ENCODE results near the gene CDX2.

Gene CDX2

GRCh38 chr13:27978301-27978968 is 9.3 kb upstream of the CDX2 start:
- no peak for DNase-seq

GRCh38 chr13:27977476-27978300 is 8.6 kb upstream of the CDX2 start:
- DNase-seq, result no peak

GRCh38 chr13:27976362-27977091 is 7.4 kb upstream of the CDX2 start:
- peak; percentile 47 for DNase-seq

GRCh38 chr13:27975564-27976361 is 6.6 kb upstream of the CDX2 start:
- peak; percentile 50 for DNase-seq

GRCh38 chr13:27973961-27974662 is 5.0 kb upstream of the CDX2 start:
- peak; percentile 17 for DNase-seq

DNA sequence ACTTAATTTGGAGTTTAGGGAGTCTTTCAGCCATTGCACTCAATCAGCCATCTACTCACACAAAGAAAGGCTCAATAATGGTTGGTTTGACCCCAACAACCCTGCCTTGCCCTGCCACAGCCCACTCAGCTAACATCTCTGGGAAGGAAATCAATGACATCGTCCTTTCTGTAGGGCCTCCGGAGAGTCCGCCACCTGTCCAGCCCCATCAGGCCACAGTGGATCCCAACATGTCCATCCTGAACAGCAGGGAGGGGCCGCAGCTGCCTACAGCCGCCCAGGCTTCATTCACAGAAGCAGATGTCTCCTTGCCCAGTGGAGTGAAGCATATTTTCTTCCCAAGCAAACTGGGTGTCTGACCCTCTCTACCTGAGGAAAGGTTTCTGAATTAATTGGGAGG is 4.2 kb upstream of the CDX2 start:
- peak; percentile 7 for DNase-seq

DNA sequence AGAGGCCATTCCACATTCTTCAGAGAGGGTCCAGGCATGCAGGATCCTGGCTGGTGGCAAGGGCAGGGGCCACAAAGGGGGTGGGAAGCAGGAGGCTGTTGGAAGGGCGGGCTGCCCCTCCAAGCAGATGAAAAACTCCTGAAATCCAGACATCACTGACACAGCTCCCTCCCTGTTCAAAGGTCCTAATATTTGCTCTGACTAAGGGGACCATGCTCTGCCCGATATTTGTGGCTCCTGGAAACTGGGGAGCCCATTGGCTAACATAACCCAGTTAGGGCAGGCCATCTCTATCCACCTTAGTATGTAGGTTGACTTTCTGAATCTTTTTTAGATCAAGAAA is 3.3 kb upstream of the CDX2 start:
- DNase-seq, result peak; percentile 21

DNA sequence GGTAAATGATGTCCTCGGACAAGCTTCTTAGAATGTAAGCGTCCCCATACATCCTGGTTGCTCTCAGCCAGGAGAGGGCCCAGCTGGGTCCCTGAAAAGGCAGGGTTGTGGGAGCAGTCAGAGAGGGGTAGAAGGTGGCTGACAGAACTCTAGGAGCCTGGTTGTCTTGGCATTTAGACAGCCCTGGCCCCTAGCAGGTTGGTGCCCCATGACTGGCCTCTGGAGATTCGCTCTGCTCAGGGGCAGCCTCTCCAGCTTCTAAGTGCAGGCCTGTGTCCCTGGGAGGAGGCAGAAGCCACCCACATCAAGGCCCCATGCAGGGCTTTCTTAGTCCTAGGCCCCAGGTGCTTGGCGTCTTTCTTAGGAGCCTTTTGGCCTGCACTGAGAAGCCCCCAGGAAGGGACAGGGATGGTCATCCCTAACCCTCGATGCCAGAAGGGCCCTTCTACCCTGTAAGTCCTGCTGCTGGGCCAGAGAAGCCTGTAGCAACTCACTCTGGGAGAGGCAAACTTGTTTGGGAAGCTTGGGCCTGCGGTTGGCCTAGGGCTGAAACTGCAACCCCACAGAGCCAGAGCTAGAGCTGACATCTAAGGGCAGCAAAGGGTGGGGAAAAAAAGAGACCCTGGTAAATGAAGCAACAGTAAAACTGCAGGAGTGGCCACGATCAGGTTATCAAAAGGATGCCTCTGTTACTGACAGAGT is 2.8 kb upstream of the CDX2 start:
- no peak for DNase-seq

GRCh38 chr13:27971236-27971645 is 2.1 kb upstream of the CDX2 start:
- DNase-seq, result peak; percentile 33

GRCh38 chr13:27970382-27971235 is 1.5 kb upstream of the CDX2 start:
- DNase-seq, result peak; percentile 50

DNA sequence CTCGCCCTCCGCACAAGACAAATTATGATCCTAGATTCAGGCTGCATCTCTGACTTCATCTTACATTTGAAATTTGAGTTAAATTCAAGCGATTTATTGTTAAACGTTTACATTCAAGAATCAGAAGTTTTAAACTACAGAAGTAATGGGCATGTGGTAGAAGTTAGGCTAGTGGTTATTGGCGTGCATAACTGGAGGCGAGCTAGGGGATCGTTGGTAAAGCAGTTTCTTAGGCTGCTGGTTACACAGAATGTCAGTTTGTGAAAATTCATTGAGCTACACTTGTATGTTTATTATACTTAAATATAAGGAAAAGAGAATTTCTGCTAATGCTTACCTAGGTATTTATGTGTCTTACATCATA is 733 bp upstream of the CDX2 start:
- peak; percentile 21 for DNase-seq

GRCh38 chr13:27968316-27969081 is 616 bp downstream of the CDX2 start:
- no peak for DNase-seq

DNA sequence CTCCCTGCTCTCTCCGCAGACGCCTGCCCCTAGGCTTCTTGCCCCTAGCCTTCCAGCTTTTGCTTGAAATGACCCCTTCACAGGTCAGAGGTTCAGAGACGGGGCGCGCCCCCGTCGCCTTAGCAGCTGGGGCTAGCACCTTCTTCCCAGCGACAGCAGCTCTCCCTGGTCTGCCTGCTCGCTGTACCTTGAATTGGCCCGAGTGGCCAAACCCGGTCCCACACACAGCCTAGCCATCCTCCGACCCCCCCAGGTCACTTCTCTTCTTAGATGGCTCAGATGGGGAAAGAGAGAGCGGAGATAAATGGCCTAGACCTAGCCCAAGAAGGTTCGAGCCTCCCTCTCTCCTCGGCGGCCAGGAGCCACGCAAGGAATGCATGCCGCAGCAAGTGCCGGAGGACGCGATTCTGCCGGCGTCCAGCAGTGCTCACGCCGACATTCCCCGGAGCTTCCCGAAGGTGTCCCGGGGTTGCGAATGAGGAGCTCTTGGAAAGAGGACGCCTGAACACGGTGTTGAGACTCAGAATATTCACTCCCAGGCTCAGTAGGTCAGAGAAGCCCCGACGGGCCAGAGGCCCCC is 1.3 kb downstream of the CDX2 start:
- DNase-seq, result peak; percentile 55

DNA sequence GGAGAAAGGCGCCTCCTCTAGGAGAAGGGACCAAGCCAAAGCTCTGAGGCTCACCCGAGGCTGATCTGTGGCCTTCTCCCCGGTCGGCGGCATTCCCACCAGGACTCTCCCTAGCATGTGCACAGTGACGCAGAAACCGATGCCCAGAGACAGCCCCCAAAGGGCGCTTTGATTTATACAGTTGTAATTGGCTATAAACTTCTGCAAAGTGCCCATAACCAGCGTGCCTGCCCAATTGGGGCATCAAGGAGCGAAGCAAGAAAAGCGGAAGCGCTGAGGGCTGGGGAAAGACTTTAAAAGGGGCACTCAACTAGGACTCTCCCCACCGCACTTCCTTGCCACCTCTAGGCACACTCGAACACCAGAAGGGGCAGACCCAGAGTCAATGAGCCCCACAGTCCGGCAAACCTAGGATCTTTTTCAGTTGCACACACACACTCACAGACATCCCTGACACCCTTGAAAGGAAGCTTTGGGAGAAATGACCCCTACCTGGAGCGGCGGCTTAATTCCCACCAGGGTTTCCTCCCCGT is 1.8 kb downstream of the CDX2 start:
- peak; percentile 53 for DNase-seq

- DNase-seq, result no peak
These were observed 2.4 kb downstream of the CDX2 start for GRCh38 chr13:27966641-27967202.

DNA sequence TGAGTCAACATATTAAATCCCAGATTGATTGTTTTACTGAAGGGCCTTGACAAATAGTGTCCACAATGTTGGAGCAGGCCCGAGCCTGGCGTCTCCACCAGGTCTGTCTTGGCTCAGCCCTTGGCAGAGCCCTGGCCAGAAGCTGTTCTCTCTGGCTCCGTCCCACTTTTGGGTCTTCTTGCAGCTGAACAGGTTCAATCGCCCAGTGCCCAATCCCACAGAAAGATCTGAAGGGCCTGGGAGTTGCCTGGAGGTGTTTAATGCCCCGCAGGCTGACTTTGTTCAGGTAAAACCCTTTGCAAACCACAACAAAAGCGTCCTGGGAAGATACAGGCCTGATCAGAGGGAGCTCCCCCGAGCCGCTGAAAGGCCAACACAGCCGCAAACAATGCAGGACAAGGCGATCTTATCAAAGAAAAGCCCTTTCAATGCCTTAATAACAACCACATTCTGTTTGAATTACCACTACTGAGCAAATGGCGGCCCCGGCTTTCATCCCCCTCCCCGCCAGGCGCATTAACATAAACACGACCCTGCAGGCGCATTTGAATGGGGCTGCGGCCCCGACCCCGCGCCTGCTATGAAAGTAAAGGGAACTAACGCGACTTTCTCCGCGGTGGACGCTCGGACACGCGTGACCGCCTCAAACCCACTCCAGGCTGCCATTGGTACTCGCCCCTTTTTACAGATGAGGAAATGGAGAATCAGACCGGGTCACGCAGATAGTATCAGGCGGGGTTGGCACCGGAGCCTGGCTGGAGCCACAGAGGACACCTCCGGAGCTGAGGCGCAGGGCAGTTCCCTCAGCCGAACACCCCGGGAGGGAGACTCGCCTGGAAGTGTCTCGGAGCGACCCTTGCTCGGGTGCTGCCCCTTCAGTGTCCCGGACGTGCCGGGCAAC is 3.1 kb downstream of the CDX2 start:
- no peak for DNase-seq

GRCh38 chr13:27965343-27965739 is 3.8 kb downstream of the CDX2 start:
- no peak for DNase-seq
